ENCODE data around the gene ZNF19.

DNA sequence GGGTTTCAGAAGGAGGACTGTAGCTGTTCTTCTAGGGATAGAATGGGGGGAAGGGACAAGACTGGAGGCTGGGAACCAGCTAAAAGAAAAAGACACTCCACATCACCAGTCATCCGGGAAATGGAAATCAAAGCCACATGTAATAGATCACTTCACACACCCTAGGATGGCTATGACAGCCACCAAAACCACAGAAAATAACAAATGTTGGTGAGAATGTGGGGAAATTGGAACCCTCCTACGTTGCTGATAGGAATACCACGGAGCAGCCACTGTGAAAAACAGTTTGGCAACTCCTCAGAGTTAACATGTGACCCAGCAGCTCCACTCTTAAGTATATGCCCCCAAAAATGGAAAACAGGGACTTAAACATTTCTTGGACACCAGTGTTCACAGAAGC is 49.6 kb downstream of the ZNF19 start:
- TF ChIP-seq EGR1 (IDR thresholded peaks at IDR 0.05) (no peak), CEBPB (IDR thresholded peaks at IDR 0.05) (no peak), TCF12 (IDR thresholded peaks at IDR 0.05; ENCODE audit: low read depth) (no peak), YY1 (IDR thresholded peaks at IDR 0.05; ENCODE audit: low read depth) (no peak), ZBTB7A (IDR thresholded peaks at IDR 0.05; ENCODE audit: low read depth) (no peak), TAF1 (IDR thresholded peaks at IDR 0.05; ENCODE audit: low read depth) (no peak), FOXM1 (IDR thresholded peaks at IDR 0.05; ENCODE audit: borderline replicate concordance, low read depth) (no peak), EP300 (IDR thresholded peaks at IDR 0.05; ENCODE audit: borderline replicate concordance) (no peak), TEAD4 (IDR thresholded peaks at IDR 0.05) (no peak), RAD21 (IDR thresholded peaks at IDR 0.05; ENCODE audit: low read depth) (no peak), CREB1 (IDR thresholded peaks at IDR 0.05; ENCODE audit: low read depth) (no peak)
- TF ChIP-seq, protein P1, sequence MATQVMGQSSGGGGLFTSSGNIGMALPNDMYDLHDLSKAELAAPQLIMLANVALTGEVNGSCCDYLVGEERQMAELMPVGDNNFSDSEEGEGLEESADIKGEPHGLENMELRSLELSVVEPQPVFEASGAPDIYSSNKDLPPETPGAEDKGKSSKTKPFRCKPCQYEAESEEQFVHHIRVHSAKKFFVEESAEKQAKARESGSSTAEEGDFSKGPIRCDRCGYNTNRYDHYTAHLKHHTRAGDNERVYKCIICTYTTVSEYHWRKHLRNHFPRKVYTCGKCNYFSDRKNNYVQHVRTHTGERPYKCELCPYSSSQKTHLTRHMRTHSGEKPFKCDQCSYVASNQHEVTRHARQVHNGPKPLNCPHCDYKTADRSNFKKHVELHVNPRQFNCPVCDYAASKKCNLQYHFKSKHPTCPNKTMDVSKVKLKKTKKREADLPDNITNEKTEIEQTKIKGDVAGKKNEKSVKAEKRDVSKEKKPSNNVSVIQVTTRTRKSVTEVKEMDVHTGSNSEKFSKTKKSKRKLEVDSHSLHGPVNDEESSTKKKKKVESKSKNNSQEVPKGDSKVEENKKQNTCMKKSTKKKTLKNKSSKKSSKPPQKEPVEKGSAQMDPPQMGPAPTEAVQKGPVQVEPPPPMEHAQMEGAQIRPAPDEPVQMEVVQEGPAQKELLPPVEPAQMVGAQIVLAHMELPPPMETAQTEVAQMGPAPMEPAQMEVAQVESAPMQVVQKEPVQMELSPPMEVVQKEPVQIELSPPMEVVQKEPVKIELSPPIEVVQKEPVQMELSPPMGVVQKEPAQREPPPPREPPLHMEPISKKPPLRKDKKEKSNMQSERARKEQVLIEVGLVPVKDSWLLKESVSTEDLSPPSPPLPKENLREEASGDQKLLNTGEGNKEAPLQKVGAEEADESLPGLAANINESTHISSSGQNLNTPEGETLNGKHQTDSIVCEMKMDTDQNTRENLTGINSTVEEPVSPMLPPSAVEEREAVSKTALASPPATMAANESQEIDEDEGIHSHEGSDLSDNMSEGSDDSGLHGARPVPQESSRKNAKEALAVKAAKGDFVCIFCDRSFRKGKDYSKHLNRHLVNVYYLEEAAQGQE (IDR thresholded peaks at IDR 0.05; ENCODE audit: low read depth): no peak
- TF ChIP-seq, protein P2, sequence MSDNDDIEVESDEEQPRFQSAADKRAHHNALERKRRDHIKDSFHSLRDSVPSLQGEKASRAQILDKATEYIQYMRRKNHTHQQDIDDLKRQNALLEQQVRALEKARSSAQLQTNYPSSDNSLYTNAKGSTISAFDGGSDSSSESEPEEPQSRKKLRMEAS (IDR thresholded peaks at IDR 0.05): no peak
- TF ChIP-seq, protein P3, sequence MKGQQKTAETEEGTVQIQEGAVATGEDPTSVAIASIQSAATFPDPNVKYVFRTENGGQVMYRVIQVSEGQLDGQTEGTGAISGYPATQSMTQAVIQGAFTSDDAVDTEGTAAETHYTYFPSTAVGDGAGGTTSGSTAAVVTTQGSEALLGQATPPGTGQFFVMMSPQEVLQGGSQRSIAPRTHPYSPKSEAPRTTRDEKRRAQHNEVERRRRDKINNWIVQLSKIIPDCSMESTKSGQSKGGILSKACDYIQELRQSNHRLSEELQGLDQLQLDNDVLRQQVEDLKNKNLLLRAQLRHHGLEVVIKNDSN (IDR thresholded peaks at IDR 0.05): no peak

Measured in Ishikawa (cell line).